GM19099 (cell line): Measurements from ENCODE around the gene ZFHX3.

Experiments
- POLR2A ChIP-seq: IDR thresholded peaks from 3 replicates; pipeline ENCODE4 v1.6.1; 2011; ENCODE audit warnings: low read depth; ENCODE audit not compliant: insufficient read length; ENCODE audit errors: extremely low read depth

ZFHX3 gene

DNA sequence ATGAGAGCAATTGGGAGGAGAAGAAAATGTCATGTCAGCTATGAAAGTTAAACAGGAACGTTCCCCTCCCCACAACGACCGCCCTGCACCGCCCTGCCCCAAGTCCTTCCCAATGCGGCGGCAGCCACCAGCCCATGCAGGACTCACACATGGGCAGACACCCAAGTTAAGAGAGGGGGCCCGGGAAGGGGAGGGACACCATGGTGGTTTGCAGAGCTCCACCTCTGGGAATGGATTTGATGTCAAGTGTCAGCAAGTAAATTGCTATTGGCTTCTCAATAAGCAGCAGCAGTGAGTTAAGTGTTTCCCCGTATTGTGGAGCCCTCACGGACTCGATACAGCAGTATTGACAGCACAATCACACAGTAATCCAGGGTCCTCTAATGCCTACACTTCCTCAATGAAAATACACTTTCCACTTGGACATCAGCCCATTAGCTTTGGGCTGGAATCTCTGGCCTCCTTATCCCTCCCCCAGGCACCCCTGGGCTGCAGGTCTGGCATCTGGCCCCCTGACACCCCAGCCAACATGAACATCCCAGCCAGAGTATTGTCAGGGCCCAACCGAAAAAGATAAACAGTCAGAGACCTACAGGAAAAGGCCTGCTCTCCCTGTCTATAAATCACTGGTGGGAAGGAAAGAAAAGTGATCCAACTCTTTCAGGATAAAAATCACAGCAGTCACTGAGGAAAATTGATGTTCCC is 22.6 kb downstream of the ZFHX3 start:
- no peak for TF ChIP-seq POLR2A

DNA sequence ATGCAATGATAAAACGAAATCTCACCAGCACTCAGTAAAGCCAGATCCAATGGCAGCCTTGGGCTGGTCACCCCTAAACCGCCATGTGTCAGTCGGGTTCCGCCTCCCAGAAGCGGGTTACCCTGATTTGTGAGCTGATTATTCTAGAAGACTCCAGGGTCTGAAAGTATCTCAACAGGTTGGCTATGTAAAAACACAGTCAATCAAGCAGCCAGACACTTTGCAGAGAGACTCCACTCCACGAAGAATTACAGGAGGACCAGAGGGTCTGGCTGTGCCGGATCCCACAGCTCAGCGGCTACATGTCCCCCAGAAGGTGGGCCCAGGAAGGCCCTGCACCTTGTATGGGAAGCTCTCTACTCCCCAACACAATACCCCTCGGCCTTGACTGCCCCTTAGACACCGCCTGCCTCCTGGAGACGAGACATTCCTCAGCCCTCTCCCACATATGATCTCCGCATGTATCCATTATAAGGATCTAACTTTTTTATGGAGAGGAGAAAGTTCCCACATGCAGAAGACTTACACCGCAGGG is 23.3 kb downstream of the ZFHX3 start:
- no peak for TF ChIP-seq POLR2A

DNA sequence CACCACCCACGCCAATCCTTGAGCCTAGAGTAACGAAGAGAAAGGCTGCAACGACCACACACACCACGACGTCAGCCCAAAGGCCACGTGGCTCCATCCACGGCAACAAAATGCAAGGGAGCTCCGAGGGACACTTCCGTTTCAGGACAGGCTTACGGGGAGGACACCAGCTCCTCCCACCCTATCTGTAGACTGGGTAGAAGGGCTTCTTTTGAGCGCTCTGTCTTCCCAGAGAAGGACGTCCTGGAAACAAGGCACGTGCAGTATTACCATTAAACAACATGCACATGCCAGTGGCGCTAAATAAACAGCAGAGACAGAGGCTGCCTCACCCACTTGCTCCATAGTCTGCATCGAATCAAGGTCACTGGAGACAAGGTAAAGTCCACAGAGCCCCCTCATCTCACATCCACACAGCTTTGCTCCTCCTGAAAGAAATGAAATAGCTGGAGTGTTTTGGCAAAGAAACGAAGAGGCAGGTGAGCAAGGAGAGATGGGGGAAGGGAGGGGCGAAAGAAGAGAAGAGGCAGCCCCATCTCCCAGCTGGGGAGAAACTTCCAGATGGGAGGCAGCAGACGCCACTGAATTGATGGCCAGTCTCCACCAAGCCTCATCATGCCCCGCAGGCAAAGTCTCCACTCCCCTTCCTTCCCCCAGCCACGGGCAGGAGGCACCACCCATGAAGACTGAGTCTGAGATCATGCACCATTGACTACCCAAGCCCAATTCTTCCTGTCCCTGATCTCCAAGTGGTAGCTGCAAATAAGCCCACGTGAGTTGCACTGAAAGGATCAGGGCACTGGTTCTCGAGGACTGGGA is 24.0 kb downstream of the ZFHX3 start:
- TF ChIP-seq POLR2A, result no peak

DNA sequence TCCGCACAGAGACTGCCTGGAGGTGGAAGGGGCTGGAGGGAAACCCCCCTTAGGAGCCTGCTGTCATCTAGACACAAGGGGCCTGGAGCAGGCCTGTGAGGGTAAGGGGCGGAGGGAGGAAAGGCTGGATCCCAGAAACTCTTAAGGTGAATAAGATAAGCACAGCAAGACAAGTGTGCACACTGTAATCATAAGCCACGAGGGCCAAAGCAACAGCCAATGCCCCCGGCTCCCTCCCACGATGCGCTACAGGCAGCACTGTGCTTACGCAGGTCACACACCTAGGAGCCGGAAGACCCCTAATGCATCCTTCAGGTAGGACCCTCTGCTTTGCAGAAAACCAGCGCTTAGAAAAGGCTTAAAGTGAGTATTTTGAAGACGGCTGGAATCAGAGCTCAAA is 24.6 kb downstream of the ZFHX3 start:
- no peak for TF ChIP-seq POLR2A

DNA sequence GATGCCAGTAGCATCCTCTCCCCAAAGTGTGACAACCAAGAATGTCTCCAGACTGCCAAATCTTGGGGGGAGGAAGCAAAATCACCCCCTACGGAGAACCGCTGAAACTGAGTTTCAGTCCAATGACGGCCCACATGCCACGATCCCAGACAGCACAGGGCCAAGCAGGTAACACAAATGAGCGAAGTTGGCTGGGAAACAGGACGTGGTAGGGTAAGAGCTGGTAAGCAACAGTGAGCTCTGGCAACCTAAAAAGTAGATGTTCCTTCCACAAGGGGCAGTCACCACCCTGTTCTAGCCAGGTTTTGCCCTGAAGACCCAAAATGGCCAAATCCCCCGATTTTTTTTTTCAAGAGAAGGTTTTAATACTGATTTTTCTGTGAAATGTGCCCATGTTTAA is 25.4 kb downstream of the ZFHX3 start:
- TF ChIP-seq POLR2A, result no peak

DNA sequence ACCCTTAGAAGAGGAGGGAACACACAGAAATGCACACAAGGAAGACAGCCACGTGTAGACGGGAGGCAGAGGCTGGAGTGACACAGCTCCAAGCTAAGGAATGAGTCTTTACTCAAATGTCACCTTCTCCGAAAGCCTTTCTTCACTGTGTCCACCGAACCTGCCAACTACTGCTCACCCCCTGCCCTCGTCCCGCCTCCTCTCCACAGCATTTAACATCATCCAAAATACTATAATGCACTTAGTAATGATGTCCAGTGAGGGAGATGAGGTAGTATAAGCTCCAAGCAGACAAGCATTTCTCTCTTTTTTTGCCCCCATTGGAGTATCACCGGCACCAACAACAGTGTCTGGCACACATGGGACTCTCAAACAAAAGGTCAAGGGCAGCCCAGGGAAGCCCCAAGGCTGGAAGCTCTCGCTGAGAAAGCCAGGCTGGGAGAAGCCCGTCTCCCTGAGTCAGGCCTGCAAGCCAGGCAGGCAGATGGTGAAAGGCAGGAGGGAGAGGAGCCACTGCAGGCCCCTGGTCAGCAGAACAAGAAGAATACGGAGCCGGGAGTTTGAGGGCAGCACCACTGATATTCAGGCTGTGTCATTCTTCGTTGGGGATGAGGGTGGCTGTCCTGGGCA is 25.9 kb downstream of the ZFHX3 start:
- no peak for TF ChIP-seq POLR2A

DNA sequence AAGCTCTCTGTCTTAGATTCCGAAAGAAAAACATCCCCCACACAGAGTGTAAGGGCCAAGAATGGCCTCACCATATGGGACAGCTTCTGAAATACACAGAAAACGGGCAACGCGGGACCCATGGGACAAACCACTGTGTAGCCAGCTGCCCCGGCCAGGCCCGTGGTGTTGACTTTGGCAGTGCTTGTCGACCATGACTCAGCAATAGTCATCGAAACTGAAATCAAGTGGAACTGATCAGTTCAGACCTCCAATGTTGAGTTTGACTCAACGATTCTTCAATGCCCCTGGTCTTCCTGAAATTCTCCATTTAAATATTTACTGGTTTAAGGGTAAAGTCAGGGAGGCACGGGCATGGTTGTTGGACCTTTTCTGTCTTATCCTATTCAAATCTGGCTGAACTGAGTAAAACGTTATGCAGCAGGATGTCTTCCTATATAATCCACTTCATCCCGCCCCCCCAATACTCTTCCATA is 27.5 kb downstream of the ZFHX3 start:
- TF ChIP-seq POLR2A, result no peak

DNA sequence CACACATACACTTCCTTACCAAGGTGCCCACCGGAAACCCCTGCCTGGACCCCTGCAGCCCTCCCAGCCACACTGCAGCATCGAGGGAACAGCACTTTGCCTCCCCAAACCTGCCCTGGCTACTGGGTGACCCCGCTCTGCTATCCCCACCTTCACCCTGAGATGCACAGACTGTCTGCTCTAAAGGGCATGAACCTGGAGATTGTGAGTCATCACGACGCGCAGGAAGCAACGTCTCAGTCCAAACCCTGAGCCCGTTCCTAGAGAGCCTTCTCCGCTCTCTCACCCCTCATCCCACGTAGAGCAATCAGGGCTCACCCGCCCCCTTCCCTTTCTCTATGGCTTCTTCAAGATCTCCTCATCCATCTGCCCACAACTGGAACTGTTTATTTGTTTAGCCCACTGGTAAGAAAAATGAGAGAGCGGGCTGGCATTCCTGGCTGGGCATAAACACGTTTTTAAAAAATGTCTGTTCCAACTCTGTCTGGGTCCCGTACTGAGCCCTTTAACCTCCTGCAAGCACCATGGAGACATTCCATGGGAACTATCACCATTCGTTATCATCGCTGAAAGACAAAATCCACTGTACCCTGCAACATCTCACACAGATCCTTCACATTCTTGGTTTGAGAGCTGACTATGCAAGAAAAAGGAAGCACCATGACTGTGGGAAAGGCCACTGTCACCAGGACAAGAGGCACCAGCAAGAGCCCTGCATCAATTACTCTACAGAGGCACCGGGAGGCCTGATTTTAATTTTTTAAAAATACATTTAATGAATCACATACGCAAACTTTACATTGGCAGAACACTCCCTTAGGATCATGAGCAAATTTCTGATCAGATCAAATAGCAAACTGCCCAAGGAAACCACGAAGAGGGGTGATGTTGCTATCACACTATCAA is 28.2 kb downstream of the ZFHX3 start:
- TF ChIP-seq POLR2A, result no peak

DNA sequence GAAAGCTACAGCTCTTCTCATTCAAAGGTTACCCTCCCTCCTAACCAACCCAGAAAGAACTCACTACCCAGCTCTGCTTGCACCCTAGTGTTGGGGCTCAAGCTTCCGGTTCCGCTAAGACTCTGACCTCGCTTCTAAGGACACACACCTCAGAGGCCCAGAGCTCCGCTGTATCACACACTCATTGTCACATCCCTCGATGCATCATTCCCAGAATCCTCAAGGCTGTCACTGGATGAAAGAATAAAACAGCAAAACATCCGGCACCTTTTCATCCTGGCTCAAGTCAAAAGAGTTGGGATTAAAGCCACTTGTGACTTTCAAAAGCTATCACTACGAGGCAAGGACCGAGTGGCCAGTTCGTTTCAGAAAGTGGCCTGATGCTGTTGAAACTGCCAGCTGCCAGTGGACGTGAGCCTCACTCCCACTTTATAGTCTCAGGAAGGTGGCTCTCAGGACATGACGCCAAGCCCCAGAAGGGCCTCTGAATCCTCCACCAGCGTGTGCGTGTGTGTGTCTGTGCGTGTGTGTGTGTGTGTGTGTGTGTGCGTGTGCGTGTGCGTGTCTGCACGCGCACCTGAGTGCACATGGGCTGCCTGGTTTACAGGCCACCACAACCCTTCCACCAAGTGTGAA is 29.0 kb downstream of the ZFHX3 start:
- TF ChIP-seq POLR2A, result no peak

DNA sequence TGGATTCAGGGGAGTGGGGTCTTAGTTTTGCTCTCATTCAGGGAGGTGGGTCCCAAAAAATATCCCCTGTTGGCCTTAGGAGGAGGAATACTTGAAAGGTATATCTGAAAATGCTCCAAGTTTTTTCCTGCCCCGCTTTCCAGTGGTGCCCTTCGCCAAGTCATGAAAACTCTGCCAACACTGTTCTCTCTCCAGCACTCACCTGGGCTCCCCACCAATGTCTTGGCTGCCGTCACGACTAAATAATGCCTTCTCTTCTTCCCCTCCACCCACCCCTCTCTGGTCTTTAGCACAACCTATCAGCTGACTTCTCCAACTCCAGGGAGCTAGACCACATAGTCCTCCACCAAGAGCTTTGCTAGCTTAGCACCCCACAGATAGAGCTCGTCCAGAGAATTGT is 30.6 kb downstream of the ZFHX3 start:
- no peak for TF ChIP-seq POLR2A

DNA sequence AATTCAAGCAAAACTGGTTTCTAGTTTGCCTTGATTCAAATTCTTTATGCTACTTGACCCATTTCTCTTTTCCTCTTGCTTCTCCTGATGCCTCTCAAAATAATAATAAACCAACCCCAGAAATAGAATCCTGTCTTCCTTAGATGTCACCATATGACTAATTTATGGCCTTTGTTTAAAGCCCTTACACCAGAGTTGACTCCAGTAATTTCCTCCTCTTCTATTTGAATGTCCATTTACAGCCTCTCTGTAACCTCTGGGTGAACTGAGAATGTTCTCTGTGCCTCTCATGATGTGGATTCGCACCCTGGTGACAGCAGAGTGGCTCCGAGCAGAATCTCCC is 31.5 kb downstream of the ZFHX3 start:
- TF ChIP-seq POLR2A, result no peak

DNA sequence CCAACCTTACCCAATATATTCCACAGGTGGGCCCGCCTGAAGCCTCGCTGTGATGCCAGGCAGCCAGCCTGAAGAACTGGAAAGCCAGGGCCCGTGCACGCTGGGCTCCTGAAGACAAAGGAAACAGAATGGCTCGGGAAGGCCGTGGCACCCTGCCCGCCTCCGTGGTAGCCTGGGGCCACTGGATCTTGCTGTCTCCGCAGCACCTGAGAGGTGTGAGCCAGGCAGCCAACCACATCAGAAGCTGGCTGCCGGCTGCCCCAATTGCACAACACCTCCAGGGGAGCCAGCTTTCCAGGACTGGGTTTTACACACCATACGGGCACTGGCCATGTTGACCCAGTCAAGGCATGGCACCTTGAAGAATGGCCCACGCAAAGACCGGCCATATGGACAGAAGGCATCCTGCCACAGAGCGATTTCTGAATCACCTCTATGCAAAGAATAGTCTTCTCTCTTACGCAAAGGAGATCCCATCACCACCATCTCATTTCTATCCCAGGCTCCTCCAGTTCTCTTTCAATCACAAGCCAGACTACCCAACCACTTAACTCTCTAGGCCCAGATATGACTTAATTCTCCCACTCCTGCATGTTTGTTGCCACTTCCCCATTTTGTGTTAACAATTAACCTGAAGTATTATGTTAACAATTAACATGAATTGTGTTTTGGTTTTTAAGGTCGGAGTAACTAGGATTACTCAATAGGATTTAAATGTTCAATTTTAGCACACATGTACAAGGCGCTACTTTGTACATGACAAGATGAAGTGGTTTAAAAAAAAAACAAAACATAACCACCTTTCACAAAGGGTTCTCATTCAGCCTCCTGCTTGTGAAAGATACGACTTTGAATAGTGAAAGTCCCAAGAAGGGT is 32.1 kb downstream of the ZFHX3 start:
- TF ChIP-seq POLR2A, result no peak

DNA sequence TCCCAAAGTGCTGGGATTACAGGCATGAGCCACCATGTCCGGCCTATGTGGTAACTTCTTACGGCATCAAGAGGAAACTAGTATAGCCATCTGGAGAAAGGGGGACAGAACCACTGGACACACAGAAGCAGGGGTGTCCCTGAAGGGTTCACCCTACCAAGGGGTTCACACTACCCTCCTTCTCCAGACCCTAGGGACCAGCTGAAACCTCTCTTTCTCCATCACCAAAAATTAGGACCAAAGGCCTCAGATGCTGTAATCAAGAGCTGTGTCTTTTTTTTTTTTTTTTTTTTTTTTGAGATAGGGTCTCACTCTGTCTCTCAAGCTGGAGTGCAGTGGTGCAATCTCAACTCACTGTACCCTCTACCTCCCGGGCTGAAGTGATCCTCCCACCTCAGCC is 33.2 kb downstream of the ZFHX3 start:
- TF ChIP-seq POLR2A, result no peak
